MV-4-11 (cell line): ENCODE measurements around the gene MTMR12.

Experiments used
- DNase-seq: peaks from one replicate; lab custom pipeline; 2025; lab: John Stamatoyannopoulos, UW

The MTMR12 gene

GRCh38 chr5:32193591-32193990 is 119.1 kb downstream of the MTMR12 start:
- DNase-seq: peak; percentile 88

- no peak for DNase-seq
Measured at GRCh38 chr5:32190095-32190494, 122.6 kb downstream of the MTMR12 start.

GRCh38 chr5:32187675-32188074 is 125.1 kb downstream of the MTMR12 start:
- no peak for DNase-seq

GRCh38 chr5:32182463-32183063 is 130.2 kb downstream of the MTMR12 start:
- peak; percentile 28 for DNase-seq
